Natural killer cell treated with Interleukin-12 subunit alpha and Interleukin-12 subunit beta and Interleukin-15 and Interleukin-18, amount 100 ng/mL, for 72 hours (primary cell): ENCODE results near the gene ZMIZ1. TPM values are rescaled to one million over a fixed set of nuclear protein-coding genes. Genes with fewer than 3 reads are reported as not detected.

Experiments used
- ATAC-seq, 2 donors: fragments of 150-1000 bp; cut with Tn5 transposase in 1 of 2; sonication (Bioruptor Pico), chemical (Tn5 transposase) in 1 of 2; 2 replicates each; pipeline ENCODE4 v1.10.0; 2021
- DNase-seq: peaks from one replicate; pipeline ENCODE4 v3.0.0; 2022; ENCODE audit warnings: low spot score
- H3K27ac Mint-ChIP-seq, 2 donors: 1 replicate in 1 of 2; 2 replicates in 1 of 2; pipeline ENCODE4 v1.8.0; 2022; ENCODE audit warnings: mixed read lengths in 2 of 2, mild to moderate bottlenecking in 1 of 2, moderate library complexity in 1 of 2
- H3K27me3 Mint-ChIP-seq, 2 donors: 1 replicate in 1 of 2; 2 replicates in 1 of 2; pipeline ENCODE4 v1.8.0; 2022; ENCODE audit warnings: mixed read lengths in 2 of 2
- H3K36me3 Mint-ChIP-seq: one replicate; pipeline ENCODE4 v1.8.0; 2022; ENCODE audit warnings: mixed read lengths
- H3K4me1 Mint-ChIP-seq, 2 donors: 1 replicate in 1 of 2; 2 replicates in 1 of 2; pipeline ENCODE4 v1.8.0; 2022; ENCODE audit warnings: low read depth in 2 of 2, mixed read lengths in 2 of 2, mild to moderate bottlenecking in 1 of 2
- H3K4me3 Mint-ChIP-seq: one replicate; pipeline ENCODE4 v1.8.0; 2022; ENCODE audit warnings: mixed read lengths
- H3K9me3 Mint-ChIP-seq: 2 replicates; pipeline ENCODE4 v1.8.0; 2022; ENCODE audit warnings: mixed read lengths
- total RNA-seq, 2 donors: library from RNA; stranded (reverse); gene quantifications; one replicate each; pipeline ENCODE4 v1.2.3, GENCODE V29; 2022

ZMIZ1 gene
- total RNA-seq, 2 donors from 2014 or later = 49.7 to 54.4 TPM

GRCh38 chr10:79116368-79116767 lies 47.6 kb downstream of the ZMIZ1 start:
- ATAC-seq = peak; percentile 54 to 67
- Mint-ChIP-seq H3K27ac (peak overlapping the region; percentile 15 to 43), H3K27me3 (no peaks in the 10 kb centered on the region), H3K9me3 (no peaks in the 10 kb centered on the region), H3K4me3 (peak overlapping the region; percentile 60), H3K4me1 (peaks cover 50 to 67% of the 10 kb centered on the region in 2 donors), H3K36me3 (no peaks in the 10 kb centered on the region)
- DNase-seq = no peak

DNA sequence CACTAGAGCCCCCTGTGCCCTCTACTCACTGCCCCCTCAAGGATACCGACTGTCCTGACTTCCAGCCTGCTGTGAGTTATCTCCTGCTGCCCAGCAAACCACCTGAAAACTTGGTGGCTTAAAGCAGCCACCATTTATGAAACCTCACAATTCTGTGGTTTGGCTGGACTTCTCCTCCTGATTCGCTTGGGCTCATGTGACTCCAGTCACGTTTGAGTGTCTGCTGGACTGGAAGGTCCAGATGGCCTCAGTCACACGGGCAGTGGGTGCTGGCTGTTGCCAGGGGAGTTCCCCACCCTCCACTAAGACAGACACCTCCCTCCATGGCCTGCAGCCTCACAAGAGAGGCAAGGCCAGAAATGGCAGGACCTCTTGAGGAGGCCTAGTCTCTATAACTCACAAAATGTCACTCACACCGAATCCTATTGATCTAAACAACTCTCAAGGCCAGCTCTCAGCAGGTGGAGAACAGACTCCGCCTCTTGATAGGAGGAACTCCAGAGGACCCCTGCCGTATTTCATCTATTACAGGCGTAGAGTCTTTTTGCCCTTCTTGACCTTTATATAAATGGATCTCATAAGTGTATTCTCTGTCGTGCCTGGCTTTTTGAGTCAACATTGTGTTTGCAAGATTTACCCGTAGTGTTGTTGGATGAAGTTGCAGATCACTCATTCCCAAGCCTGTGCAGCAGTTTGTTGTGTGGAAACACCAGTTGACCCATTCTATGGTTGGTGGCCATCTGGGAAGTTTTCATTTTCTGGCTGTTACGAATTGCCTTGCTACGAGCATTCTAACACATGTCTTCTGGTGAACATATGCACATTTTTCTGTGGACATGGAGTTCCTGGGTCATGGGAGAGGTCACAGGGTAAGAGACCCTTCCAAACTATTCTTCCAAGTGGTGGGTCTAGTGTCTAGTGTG lies 48.3 kb downstream of the ZMIZ1 start:
- Mint-ChIP-seq H3K4me1 (peaks cover 44 to 64% of the 10 kb centered on the region in 2 donors), H3K9me3 (no peaks in the 10 kb centered on the region), H3K36me3 (no peaks in the 10 kb centered on the region), H3K27ac (peak overlapping the region in 1 of 2 donors; percentile 15), H3K4me3 (peak overlapping the region; percentile 39), H3K27me3 (no peaks in the 10 kb centered on the region)
- ATAC-seq (peak in 1 of 2 donors; percentile 26), DNase-seq (no peak)

GRCh38 chr10:79118286-79119202 lies 49.8 kb downstream of the ZMIZ1 start:
- DNase-seq (no peak), ATAC-seq (no peak)
- no peaks in the 10 kb centered on the region for H3K27me3 Mint-ChIP-seq
- peaks cover 35 to 52% of the 10 kb centered on the region in 2 donors for H3K4me1 Mint-ChIP-seq
- H3K27ac Mint-ChIP-seq = no peak overlapping the region
- H3K9me3 Mint-ChIP-seq = no peaks in the 10 kb centered on the region
- H3K36me3 Mint-ChIP-seq = no peaks in the 10 kb centered on the region
- no peak overlapping the region for H3K4me3 Mint-ChIP-seq

DNA sequence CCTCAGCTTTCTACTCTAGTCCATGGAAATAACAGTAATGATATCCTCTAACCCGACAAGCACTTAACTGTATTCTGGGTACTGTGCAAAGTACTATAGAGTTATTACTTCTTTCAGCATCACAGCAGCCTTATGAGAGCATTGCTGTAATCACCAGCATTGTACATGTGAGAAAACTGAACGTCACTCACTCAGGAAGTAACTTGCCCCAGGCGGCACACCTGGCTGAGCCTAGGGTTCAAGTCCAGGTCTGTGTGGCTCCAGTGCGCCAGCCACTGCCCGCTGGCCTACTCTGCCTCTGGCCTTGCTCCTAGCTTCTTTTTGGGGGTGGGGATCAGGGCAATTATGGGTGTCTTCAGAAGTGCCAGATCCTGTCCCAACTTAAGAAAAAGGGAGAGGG lies 50.5 kb downstream of the ZMIZ1 start:
- Mint-ChIP-seq H3K4me1 (peaks cover 28 to 45% of the 10 kb centered on the region in 2 donors), H3K36me3 (no peaks in the 10 kb centered on the region), H3K9me3 (no peaks in the 10 kb centered on the region), H3K27ac (no peak overlapping the region), H3K4me3 (no peak overlapping the region), H3K27me3 (no peaks in the 10 kb centered on the region)
- ATAC-seq (no peak), DNase-seq (no peak)

- Mint-ChIP-seq H3K4me3 (no peak overlapping the region), H3K9me3 (no peaks in the 10 kb centered on the region), H3K4me1 (peaks cover 4 to 26% of the 10 kb centered on the region in 2 donors), H3K27ac (no peak overlapping the region), H3K36me3 (no peaks in the 10 kb centered on the region), H3K27me3 (no peaks in the 10 kb centered on the region)
- ATAC-seq = no peak
- DNase-seq = no peak
These were observed 54.8 kb downstream of the ZMIZ1 start for GRCh38 chr10:79123547-79123963.

GRCh38 chr10:79124066-79124465 lies 55.3 kb downstream of the ZMIZ1 start:
- ATAC-seq (no peak), DNase-seq (no peak)
- H3K27me3 Mint-ChIP-seq = no peaks in the 10 kb centered on the region
- H3K9me3 Mint-ChIP-seq = no peaks in the 10 kb centered on the region
- no peaks in the 10 kb centered on the region for H3K36me3 Mint-ChIP-seq
- peak overlapping the region in 1 of 2 donors; percentile 41 for H3K27ac Mint-ChIP-seq
- H3K4me3 Mint-ChIP-seq = no peak overlapping the region
- peaks cover 4 to 23% of the 10 kb centered on the region in 2 donors for H3K4me1 Mint-ChIP-seq

DNA sequence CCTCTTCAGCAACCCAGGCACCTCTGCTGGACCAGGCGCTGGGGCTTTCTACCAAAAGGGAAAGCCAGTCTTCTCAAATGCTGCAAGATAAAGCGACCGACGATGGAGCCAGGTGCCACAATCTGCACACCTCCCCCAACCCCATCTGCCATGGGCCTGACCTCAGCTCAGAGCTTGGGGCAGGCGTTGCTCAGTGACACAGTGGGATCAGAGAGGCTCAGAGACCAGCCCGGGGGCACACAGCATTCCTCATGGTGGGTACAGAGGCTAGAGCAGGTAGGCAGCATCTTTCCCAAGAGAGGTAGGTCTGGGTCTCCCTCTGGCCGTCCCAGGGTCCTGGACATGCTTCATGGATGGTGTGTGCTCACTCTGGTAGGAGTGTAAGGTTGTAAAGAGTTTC lies 56.3 kb downstream of the ZMIZ1 start:
- Mint-ChIP-seq H3K27me3 (no peaks in the 10 kb centered on the region), H3K4me3 (no peak overlapping the region), H3K27ac (peak overlapping the region in 1 of 2 donors; percentile 21), H3K9me3 (no peaks in the 10 kb centered on the region), H3K4me1 (peaks cover 4 to 24% of the 10 kb centered on the region in 2 donors), H3K36me3 (no peaks in the 10 kb centered on the region)
- ATAC-seq (no peak), DNase-seq (no peak)

- Mint-ChIP-seq H3K4me3 (no peak overlapping the region), H3K9me3 (no peaks in the 10 kb centered on the region), H3K4me1 (peaks cover 4 to 22% of the 10 kb centered on the region in 2 donors), H3K27me3 (no peaks in the 10 kb centered on the region), H3K36me3 (no peaks in the 10 kb centered on the region), H3K27ac (no peak overlapping the region)
- ATAC-seq = no peak
- DNase-seq = no peak
These were observed 57.8 kb downstream of the ZMIZ1 start for GRCh38 chr10:79126351-79127080.

- Mint-ChIP-seq H3K36me3 (no peaks in the 10 kb centered on the region), H3K4me3 (no peak overlapping the region), H3K27me3 (no peaks in the 10 kb centered on the region), H3K9me3 (no peaks in the 10 kb centered on the region), H3K27ac (no peak overlapping the region), H3K4me1 (peaks cover 4 to 21% of the 10 kb centered on the region in 2 donors)
- DNase-seq = no peak
- ATAC-seq = peak in 1 of 2 donors; percentile 45
These were observed 58.6 kb downstream of the ZMIZ1 start for GRCh38 chr10:79127151-79127961.

GRCh38 chr10:79128241-79128922 lies 59.6 kb downstream of the ZMIZ1 start:
- Mint-ChIP-seq H3K4me1 (peaks cover 4 to 24% of the 10 kb centered on the region in 2 donors), H3K27me3 (no peaks in the 10 kb centered on the region), H3K4me3 (no peak overlapping the region), H3K36me3 (no peaks in the 10 kb centered on the region), H3K9me3 (no peaks in the 10 kb centered on the region), H3K27ac (peak overlapping the region in 1 of 2 donors; percentile 32)
- DNase-seq = no peak
- ATAC-seq = no peak

GRCh38 chr10:79128923-79129305 lies 60.1 kb downstream of the ZMIZ1 start:
- Mint-ChIP-seq H3K4me1 (peaks cover 4 to 24% of the 10 kb centered on the region in 2 donors), H3K27ac (no peak overlapping the region), H3K9me3 (no peaks in the 10 kb centered on the region), H3K27me3 (no peaks in the 10 kb centered on the region), H3K36me3 (no peaks in the 10 kb centered on the region), H3K4me3 (no peak overlapping the region)
- DNase-seq (no peak), ATAC-seq (no peak)

DNA sequence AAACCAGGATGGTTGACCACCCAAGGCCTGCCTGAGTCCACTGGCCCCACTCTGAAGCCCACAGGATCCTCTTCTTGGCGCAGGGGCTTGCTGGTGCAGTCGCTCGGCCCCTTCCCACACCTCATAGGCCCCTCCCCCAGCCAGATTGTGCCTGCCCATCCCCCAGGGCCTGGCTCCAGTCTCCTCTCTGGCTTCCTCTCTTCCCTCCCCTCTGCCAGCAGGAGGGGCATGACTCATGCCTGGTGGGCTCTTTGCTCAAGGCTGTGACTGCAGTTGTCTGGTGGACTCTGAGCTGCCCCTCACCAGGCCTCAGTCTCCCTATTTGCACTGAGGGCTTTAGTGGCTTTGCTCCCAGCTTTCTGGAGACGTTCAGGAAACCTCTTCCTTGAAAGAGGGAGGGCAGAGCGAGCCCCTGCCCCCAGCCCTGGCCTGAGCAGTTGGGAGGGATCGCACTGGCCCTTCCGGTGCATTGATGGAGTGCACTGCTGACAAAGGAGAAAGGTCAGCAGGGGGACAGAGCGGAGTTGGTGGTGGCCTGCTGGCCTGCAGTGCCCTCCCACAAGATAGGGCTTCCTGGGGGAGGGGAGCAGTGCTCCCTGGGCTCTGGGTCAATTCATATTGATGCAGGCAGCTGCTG lies 60.7 kb downstream of the ZMIZ1 start:
- Mint-ChIP-seq H3K36me3 (no peaks in the 10 kb centered on the region), H3K27ac (peak overlapping the region in 1 of 2 donors; percentile 27), H3K27me3 (no peaks in the 10 kb centered on the region), H3K9me3 (no peaks in the 10 kb centered on the region), H3K4me3 (no peak overlapping the region), H3K4me1 (peaks cover 4 to 21% of the 10 kb centered on the region in 2 donors)
- no peak for DNase-seq
- no peak for ATAC-seq
